ENCODE measurements around the gene FARS2.

DNA sequence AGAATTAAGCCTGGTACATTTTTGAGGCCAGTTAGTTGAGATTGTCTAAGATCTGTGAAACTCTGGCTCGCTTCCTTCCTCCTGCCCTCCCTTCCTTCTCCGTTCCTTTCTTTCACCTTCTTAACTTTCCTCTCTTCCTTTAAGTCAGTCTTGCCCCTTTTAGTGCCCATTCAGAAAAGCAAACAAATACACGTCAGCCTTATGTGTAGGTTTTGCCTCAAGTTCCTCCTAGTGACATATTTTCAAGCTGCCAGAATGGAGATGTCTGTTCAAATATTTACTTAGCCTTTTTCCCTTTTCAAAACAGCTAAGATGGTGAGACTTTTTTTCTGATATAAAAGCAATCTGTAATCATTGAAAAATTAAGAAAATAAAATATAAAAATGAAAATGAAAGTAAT is 178.4 kb downstream of the FARS2 start:
- TF ChIP-seq, protein P1, sequence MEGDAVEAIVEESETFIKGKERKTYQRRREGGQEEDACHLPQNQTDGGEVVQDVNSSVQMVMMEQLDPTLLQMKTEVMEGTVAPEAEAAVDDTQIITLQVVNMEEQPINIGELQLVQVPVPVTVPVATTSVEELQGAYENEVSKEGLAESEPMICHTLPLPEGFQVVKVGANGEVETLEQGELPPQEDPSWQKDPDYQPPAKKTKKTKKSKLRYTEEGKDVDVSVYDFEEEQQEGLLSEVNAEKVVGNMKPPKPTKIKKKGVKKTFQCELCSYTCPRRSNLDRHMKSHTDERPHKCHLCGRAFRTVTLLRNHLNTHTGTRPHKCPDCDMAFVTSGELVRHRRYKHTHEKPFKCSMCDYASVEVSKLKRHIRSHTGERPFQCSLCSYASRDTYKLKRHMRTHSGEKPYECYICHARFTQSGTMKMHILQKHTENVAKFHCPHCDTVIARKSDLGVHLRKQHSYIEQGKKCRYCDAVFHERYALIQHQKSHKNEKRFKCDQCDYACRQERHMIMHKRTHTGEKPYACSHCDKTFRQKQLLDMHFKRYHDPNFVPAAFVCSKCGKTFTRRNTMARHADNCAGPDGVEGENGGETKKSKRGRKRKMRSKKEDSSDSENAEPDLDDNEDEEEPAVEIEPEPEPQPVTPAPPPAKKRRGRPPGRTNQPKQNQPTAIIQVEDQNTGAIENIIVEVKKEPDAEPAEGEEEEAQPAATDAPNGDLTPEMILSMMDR (conservative IDR thresholded peaks at IDR 0.05): no peak
- TF ChIP-seq ZFX (IDR thresholded peaks at IDR 0.05): no peak
